Tibial nerve (tissue), 4 donors: ENCODE results near the gene PROSER2. TPM values are rescaled to one million over a fixed set of nuclear protein-coding genes. Genes with fewer than 3 reads are reported as not detected.

Experiments
- DNase-seq, 2 donors: peaks; one replicate each; pipeline ENCODE4 v3.0.0-alpha.2; 2019; ENCODE audit warnings: low spot score in 2 of 2
- H3K27ac ChIP-seq, 4 donors: fragments of 200-600 bp; sonication (generic) in 3 of 4; one replicate each; pipeline ENCODE4 v1.5.1; 2017 to 2019; ENCODE audit warnings: mild to moderate bottlenecking in 1 of 4
- H3K27me3 ChIP-seq, 2 donors: fragments of 200-600 bp; sonication (generic) in 1 of 2; one replicate each; pipeline versions ENCODE4 v1.5.1 to v1.6.0; 2017 to 2019
- H3K36me3 ChIP-seq, 3 donors: fragments of 200-600 bp; sonication (generic); one replicate each; pipeline ENCODE4 v1.5.1; 2018 to 2019
- H3K4me1 ChIP-seq, 4 donors: fragments of 200-600 bp; sonication (generic) in 3 of 4; one replicate each; pipeline ENCODE4 v1.5.1; 2017 to 2019
- H3K4me3 ChIP-seq, 4 donors: fragments of 200-600 bp; sonication (generic) in 3 of 4; one replicate each; pipeline ENCODE4 v1.5.1; 2017 to 2019; ENCODE audit warnings: mild to moderate bottlenecking in 1 of 4, moderate library complexity in 1 of 4
- H3K9me3 ChIP-seq, 4 donors: fragments of 200-600 bp; sonication (generic) in 3 of 4; one replicate each; pipeline ENCODE4 v1.5.1; 2017 to 2019
- EP300 ChIP-seq, 2 donors: sonication (generic); formaldehyde crosslinking; IDR thresholded peaks; one replicate each; pipeline ENCODE4 v1.6.1; 2017; ENCODE audit warnings: antibody characterized with exemption in 2 of 2, mild to moderate bottlenecking in 1 of 2
- POLR2A ChIP-seq, 2 donors: fragments of 450-650 bp; IDR thresholded peaks; one replicate each; pipeline ENCODE4 v1.6.1; 2017; ENCODE audit warnings: antibody characterized with exemption in 2 of 2, mild to moderate bottlenecking in 2 of 2, moderate library complexity in 2 of 2
- WGBS, 2 donors: methylation state at CpG; one replicate each; pipeline ENCODE4 v1.1.5; 2018; 5-methylcytosine and 5-hydroxymethylcytosine counted together
- total RNA-seq, 4 donors: library from RNA; depleted of rRNA; stranded (reverse); fragments of >200 nt; gene quantifications; one replicate each; pipeline ENCODE4 v1.1.0, GENCODE V29; 2016
- TF ChIP-seq, protein P1 (sequence below), 5 experiments: fragments of 200-600 bp in 3 of 5; fragments of 450-650 bp in 2 of 5; sonication (generic) in 3 of 5; IDR thresholded peaks; one replicate each; pipeline ENCODE4 v1.5.1; 2016 to 2019; ENCODE audit warnings: antibody characterized with exemption in 5 of 5, mild to moderate bottlenecking in 3 of 5, moderate library complexity in 2 of 5

The PROSER2 gene
- total RNA-seq, 4 donors from 2014 or later, result 71.1 to 98.4 (median 75.6) TPM

DNA sequence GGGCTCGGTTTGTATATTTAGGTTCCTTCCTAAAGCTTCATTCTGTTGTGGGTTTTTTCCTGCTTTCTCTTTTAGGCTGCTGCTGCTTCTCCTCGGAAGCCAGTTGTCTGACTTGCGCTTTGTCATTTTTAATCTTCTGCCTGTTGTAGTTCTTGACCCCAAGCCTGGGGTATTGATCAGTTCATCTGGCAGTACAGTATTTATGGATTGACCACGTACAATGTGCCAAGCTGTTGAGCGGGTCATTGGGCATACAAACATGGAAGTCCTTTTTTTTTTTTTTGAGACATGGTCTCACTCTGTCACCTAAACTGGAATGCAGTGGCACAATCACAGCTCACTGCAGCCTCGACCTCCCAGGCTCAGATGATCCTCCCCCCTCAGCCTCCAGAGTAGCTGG, 4.3 kb downstream of the PROSER2 start:
- H3K27me3 ChIP-seq, result peaks cover 0 to 7% of the 10 kb centered on the region in 2 donors
- peaks cover 0 to 59% (median 3%) of the 10 kb centered on the region in 4 donors for H3K4me1 ChIP-seq
- H3K4me3 ChIP-seq, result no peak overlapping the region
- H3K9me3 ChIP-seq, result no peaks in the 10 kb centered on the region
- DNase-seq, result no peak
- whole genome bisulfite sequencing, 2 donors, result 87 to 93% methylated on average over 6 of the region's 6 CpGs
- H3K36me3 ChIP-seq, result no peaks in the 10 kb centered on the region
- TF ChIP-seq, protein P1, sequence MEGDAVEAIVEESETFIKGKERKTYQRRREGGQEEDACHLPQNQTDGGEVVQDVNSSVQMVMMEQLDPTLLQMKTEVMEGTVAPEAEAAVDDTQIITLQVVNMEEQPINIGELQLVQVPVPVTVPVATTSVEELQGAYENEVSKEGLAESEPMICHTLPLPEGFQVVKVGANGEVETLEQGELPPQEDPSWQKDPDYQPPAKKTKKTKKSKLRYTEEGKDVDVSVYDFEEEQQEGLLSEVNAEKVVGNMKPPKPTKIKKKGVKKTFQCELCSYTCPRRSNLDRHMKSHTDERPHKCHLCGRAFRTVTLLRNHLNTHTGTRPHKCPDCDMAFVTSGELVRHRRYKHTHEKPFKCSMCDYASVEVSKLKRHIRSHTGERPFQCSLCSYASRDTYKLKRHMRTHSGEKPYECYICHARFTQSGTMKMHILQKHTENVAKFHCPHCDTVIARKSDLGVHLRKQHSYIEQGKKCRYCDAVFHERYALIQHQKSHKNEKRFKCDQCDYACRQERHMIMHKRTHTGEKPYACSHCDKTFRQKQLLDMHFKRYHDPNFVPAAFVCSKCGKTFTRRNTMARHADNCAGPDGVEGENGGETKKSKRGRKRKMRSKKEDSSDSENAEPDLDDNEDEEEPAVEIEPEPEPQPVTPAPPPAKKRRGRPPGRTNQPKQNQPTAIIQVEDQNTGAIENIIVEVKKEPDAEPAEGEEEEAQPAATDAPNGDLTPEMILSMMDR (IDR thresholded peaks at IDR 0.05), result no peak
- TF ChIP-seq EP300 (IDR thresholded peaks at IDR 0.05) (no peak), POLR2A (IDR thresholded peaks at IDR 0.05) (no peak)
- H3K27ac ChIP-seq, result no peak overlapping the region

DNA sequence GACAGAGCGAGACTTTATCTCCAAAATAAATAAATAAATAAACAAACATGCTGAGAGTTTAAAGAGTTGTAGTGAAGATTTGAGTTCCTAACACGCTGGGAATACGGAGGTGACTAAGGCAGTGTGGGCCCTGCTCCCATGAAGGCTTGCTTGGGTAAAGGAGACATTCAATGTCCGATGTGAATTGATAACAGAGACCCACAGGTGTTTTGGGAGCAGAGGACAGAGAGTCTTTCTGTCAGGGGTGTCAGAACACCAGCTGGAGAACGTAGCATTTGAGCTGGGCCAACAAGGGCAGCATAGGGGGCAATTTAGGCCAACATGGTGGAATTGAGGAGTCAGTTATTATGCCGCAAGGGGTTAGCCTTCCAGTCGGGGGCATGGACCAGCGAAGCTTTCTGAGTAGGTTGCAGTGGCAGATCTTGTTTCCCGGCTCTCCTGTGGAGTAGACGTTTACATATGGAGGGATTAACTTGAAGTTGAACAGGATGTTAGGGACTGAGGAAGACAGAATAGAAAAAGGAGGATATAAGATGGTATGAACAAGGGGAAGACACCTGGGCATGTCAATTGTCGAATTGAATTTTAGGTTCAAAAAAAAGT, 5.6 kb downstream of the PROSER2 start:
- H3K4me1 ChIP-seq, result peaks cover 0 to 54% (median 4%) of the 10 kb centered on the region in 4 donors
- H3K36me3 ChIP-seq, result no peaks in the 10 kb centered on the region
- H3K27me3 ChIP-seq, result peaks cover 0 to 2% of the 10 kb centered on the region in 2 donors
- DNase-seq, result no peak
- TF ChIP-seq, protein P1 (IDR thresholded peaks at IDR 0.05), result no peak
- TF ChIP-seq EP300 (IDR thresholded peaks at IDR 0.05), result no peak
- no peak for TF ChIP-seq POLR2A (IDR thresholded peaks at IDR 0.05)
- 90 to 91% methylated on average over 11 of the region's 11 CpGs for WGBS, 2 donors
- H3K4me3 ChIP-seq, result no peak overlapping the region
- H3K27ac ChIP-seq, result no peak overlapping the region
- no peaks in the 10 kb centered on the region for H3K9me3 ChIP-seq

- no peak overlapping the region for H3K4me3 ChIP-seq
- TF ChIP-seq POLR2A (IDR thresholded peaks at IDR 0.05), result no peak
- TF ChIP-seq, protein P1 (IDR thresholded peaks at IDR 0.05), result no peak
- TF ChIP-seq EP300 (IDR thresholded peaks at IDR 0.05), result no peak
- no peaks in the 10 kb centered on the region for H3K9me3 ChIP-seq
- WGBS, 2 donors, result 72 to 76% methylated on average over 4 of the region's 4 CpGs
- peaks cover 0 to 36% (median 2%) of the 10 kb centered on the region in 4 donors for H3K4me1 ChIP-seq
- no peaks in the 10 kb centered on the region for H3K36me3 ChIP-seq
- DNase-seq, result no peak
- no peaks in the 10 kb centered on the region for H3K27me3 ChIP-seq
- peak overlapping the region in 2 of 4 donors; percentile 21 to 51 for H3K27ac ChIP-seq
These were observed 7.8 kb downstream of the PROSER2 start for GRCh38 chr10:11830836-11831519.

- 50 to 51% methylated on average over 7 of the region's 7 CpGs for WGBS, 2 donors
- H3K27ac ChIP-seq, result peak overlapping the region in 3 of 4 donors; percentile 11 to 51 (median 21)
- no peak overlapping the region for H3K4me3 ChIP-seq
- no peaks in the 10 kb centered on the region for H3K36me3 ChIP-seq
- TF ChIP-seq EP300 (IDR thresholded peaks at IDR 0.05) (no peak), POLR2A (IDR thresholded peaks at IDR 0.05) (no peak)
- TF ChIP-seq, protein P1 (IDR thresholded peaks at IDR 0.05), result no peak
- peaks cover 0 to 39% (median 2%) of the 10 kb centered on the region in 4 donors for H3K4me1 ChIP-seq
- H3K27me3 ChIP-seq, result no peaks in the 10 kb centered on the region
- H3K9me3 ChIP-seq, result no peaks in the 10 kb centered on the region
- no peak for DNase-seq
These were observed 8.4 kb downstream of the PROSER2 start for GRCh38 chr10:11831520-11831951.

- Histone ChIP-seq H3K27me3 (no peaks in the 10 kb centered on the region), H3K4me3 (no peak overlapping the region), H3K9me3 (no peaks in the 10 kb centered on the region), H3K36me3 (no peaks in the 10 kb centered on the region), H3K4me1 (peaks cover 0 to 42% (median 2%) of the 10 kb centered on the region in 4 donors), H3K27ac (peak overlapping the region in 3 of 4 donors; percentile 11 to 51 (median 21))
- no peak for DNase-seq
- 63 to 65% methylated on average over 5 of the region's 5 CpGs for WGBS, 2 donors
- TF ChIP-seq EP300 (IDR thresholded peaks at IDR 0.05) (no peak), POLR2A (IDR thresholded peaks at IDR 0.05) (no peak)
- TF ChIP-seq, protein P1 (IDR thresholded peaks at IDR 0.05), result no peak
These were observed 8.9 kb downstream of the PROSER2 start for GRCh38 chr10:11832042-11832441.
